NCI-H510A (cell line): ENCODE data around the gene KIF22.
"Not testable (repeated sequence)": the region's sequence is repeated elsewhere in the genome, so short reads cannot be mapped to it uniquely, and the experiment has no call there.

Source experiments
- DNase-seq: peaks from one replicate; lab custom pipeline; 2025; lab: John Stamatoyannopoulos, UW

KIF22 gene

DNA sequence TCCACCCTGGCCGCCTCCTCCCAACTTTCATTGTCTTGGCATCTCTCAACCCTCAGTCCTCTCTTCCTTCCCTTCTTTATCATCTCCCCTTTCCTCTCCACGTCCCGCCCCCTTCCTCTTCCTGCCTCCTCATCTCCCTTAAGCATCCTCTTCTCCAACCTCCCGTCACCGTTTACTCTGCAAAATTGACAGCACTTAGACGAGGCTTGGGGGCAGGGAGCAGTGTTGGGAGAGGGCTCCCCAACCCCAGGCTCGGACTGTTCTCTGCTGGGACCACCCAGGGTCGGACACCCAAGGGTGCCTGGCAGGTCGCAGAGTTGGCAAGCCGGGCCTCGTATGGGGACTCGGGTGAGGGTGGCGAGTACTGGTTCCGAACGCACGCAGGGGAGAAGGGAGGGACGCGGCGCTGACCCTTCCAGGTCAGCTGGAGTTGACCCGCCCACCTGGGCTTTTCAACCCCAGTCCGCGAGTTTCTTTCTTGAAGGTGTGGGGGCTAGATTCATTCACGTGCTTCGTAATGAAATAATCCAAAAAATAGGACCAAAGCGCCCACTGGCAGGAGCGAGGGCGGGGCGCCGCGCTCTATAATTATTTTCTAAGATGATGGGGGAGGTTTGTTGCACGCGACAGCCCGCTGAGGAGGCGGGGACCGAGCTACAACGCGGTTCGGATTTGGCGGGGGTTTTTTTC, 24.6 kb downstream of the KIF22 start:
- DNase-seq = peak; percentile 54

DNA sequence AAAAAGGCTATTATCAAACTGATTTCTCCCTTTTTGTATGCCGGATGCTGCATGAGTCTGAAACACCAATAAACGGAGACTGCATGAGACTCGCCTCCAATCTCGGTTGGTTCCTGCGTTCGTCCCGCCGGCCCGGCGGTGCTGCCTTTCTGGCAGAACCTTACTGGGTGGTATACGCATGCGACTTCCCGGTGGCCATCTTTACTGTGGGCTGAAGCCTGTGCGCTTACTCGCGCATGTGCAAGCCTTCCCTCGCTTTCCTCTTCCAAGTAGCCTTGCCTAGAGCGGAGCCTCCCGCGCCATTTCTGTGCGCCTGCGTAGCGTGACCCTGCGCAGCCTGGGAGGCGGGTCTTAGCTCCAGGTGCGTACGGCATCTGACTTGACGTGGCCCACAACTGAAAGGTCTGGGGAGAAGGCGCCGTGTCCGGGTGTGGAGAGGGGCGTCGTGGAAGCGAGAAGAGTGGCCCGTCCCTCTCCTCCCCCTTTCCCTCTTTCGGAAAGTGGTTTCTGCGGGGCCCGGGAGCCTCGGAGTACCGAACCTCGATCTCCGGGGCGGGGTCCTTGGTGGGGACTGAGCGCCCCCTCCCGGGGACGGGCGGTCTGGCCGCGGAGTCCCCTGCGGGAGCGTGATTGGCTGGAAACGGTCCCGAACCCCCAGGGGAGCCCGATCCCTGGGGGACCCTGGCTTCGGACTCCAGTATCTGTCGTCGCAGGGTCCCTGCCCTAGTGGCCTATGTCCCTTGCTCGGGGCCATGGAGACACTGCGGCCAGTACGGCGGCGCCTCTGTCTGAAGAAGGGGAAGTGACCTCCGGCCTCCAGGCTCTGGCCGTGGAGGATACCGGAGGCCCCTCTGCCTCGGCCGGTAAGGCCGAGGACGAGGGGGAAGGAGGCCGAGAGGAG, 25.5 kb downstream of the KIF22 start, which contains the start of gene PAGR1:
TSS of gene PAGR1 (plus strand) at position 360 of the 901 bp plus-strand sequence. CDS start at position 734, 374 bp downstream.
- peak; percentile 99 for DNase-seq

DNA sequence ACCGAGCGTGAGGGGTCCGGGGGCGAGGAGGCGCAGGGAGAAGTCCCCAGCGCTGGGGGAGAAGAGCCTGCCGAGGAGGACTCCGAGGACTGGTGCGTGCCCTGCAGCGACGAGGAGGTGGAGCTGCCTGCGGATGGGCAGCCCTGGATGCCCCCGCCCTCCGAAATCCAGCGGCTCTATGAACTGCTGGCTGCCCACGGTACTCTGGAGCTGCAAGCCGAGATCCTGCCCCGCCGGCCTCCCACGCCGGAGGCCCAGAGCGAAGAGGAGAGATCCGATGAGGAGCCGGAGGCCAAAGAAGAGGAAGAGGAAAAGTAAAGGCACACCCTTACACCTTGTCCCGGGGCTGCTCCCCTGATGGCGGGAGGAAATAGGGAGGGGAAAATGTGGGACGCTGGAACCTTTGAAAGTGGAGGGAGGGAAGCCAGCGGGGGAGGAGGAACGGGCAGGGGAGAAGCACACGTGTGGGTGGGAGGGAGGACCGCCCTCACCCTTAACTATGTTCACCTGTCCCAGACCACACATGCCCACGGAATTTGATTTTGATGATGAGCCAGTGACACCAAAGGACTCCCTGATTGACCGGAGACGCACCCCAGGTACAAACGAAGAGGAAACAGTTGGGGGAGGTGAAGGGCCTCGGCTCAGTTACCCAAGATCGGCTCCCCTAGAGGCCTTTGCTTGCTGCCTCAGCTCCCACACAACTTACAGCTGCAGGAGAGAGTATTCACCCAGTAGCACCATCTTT, 26.3 kb downstream of the KIF22 start:
- DNase-seq = peak; percentile 64

DNA sequence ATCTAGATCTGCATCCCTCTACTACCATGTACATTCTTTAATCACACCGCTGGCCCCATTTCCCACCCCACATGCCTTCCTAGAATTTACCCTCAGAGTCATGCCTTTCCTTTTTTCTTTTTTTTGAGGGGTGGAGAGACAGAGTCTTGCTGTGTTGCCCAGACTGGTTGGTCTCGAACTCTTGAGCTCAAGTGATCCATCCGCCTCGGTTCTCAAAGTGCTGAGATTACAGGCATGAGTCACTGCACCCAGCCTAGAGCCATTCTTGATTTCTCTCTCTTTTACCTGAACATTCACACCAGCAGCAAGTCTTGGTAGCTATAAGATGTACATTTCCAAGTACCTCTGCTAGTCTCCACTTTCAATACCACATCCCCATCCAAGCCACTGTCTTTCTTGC, 27.5 kb downstream of the KIF22 start:
- no peak for DNase-seq

DNA sequence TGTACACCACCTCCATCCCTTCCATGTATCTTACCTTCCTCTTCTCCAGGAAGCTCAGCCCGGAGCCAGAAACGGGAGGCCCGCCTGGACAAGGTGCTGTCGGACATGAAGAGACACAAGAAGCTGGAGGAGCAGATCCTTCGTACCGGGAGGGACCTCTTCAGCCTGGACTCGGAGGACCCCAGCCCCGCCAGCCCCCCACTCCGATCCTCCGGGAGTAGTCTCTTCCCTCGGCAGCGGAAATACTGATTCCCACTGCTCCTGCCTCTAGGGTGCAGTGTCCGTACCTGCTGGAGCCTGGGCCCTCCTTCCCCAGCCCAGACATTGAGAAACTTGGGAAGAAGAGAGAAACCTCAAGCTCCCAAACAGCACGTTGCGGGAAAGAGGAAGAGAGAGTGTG, 29.0 kb downstream of the KIF22 start:
- no peak for DNase-seq

DNA sequence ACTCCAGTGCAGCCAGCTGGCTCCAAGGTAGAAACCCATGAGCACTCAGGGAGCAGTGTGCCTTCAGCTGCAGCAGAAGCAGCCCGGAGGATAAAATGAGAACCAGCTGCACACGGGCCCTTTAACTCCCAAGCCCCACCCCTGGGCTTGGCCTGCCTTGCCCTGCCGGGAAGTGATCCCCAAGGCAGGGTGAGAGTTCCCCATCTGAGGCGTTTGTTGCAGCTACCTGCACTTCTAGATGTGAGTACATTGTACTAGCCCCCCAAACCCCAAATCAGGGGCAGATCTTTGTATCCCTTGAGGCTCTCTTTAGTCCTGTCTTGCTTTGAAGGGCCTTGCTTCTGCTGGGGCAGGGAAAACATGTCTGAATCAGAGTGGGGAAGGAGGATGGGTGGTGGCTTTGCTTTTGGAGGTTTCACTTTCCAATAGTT, 29.7 kb downstream of the KIF22 start, which contains the start of gene MVP:
TSS of gene MVP (plus strand) at position 192 of the 431 bp plus-strand sequence. CDS start 10,088 bp downstream, outside the sequence.
- DNase-seq = peak; percentile 75

DNA sequence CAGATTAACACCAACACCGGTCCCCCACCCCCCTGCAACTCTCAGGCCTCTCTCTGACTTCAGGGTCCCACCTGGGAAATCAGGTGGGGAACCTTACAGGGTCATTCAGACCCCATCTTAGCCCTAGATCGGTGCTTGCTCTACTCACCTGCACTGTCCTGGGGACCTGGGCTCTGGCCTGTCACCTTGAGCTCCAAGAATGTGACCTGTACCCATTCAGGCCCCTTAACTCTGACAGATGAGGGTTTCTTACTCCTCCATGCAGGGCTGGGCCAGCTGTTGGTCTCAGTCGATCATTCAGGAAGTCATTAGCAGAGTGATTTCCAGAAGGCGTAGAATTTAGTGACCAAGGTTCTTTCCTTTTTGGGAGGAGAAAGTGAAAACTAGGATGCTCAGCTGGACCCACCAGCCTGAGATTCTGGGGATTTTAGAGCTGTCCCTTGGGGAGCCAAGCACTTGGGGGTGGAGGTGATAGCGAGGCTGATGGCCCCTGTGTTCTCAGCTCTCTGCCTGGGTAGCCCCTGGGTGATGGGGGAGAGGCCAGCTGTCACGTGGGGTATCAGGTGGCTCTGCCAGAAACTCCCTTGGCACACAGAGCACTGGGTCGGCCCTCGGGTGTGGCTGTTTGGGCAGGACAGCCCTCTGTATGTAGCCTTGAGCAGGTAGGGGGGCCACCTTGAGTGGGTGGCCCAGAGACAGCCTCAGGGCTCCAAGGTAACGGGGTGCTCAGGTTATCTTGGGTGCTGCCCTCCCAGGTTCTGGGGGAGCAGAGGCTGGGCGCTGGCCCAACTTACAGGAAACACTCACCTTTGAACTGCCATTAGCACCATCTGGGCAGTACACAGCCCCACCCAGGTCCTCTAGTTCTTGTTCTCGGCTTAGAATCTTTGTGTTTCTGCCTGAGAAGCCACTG, 30.4 kb downstream of the KIF22 start:
- no peak for DNase-seq

DNA sequence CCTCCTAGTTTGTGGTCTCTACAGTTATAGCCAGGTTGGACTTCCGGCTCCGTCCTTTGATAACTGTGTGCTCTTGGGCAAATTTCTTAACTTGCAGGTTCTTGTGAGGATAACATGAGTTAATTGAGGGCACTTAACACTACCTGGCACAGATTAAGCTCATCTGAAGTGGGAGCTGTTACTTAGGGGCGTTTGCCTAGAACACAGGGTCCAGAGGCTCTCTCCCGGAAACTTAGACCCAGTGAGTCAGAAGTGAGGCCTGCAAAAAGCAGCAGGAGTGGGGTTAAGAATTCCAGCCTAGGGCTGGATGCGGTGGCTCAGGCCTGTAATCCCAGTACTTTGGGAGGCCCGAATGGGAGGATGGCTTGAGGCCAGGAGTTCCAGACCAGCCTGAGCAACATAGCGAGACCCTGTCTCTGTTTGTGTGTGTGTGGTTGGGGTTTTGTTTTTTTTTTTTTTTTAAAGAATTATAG, 31.1 kb downstream of the KIF22 start:
- no peak for DNase-seq

DNA sequence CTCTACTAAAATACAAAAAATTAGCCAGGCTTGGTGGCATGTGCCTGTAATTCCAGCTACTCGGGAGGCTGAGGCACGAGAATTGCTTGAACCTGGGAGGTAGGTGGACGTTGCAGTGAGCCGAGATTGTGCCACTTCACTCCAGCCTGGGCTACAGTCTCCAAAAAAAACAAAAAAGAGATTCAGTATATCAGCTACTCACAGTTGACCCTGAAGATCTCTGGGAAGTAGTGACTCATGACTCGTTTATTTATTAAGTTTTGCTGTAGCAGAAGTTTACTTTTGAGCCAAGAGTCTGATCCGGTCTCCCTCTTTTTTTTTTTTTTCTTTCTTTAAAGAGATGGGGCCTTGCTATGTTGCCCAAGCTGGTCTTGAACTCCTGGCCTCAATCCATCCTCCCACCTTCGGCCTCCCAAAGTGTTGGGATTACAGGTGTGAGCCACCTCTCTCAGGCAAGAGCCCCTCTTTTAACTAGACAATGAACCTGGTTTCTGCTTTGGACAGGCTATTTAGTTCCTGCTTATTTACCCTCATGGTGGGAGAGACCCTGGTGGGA, 34.1 kb downstream of the KIF22 start:
- DNase-seq = no peak

DNA sequence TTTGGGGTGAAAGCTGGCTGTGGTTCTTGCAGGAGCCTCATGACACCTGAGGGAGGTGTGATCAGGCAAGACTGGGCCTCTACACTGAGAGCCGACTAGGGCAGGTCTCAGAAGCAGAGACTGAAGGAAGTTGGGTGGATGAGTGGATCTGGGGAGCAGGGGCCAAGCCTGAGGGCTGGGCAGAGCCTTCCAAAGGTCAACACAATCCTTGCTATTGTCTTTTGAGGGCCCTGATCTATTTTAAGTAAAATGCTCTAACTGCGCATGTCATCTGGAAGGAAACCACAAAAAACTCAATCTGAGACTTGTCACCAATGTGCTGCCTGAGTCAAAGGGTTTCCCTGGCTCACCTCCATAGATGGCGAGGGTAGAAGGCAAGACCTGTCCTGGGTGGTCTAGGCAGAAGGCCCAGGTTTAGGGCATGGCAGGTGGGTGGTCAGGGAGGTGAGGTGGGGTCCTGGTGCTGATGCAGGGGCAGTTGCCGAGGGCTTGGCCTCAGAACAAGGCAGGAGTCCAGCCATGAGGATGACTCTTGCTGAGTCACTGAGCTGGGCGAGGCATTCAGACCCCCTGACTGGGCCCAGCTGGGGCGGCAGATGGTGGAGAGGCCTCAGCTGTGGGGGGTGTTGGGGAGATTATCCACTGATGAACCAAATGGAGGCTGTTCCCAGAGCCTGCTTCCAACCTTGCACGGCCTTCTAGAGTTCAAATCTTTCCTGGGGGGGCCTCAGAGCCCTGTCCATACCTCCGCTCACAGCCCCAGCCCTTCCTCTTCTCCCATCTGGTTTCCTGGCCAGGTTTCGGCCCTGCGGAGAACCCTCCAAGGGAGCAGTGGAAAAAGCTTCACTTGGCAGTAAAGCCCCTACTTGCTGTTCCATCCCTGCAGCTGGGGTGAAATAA, 34.8 kb downstream of the KIF22 start:
- no peak for DNase-seq

DNA sequence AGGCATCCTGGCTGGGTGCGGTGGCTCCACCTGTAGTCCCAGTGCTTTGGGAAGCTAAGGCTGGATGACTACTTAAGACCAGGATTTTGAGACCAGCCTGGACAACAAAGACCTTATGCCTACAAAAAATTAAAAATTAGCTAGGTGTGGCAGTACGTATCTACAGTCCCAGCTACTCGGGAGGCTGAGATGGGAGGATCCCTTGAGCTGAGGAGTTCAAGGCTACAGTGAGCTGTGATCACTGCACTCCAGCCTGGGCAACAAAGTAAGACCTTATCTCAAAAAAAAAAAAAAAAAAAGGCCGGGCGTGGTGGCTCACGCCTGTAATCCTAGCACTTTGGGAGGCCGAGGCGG, 35.8 kb downstream of the KIF22 start:
- no peak for DNase-seq

DNA sequence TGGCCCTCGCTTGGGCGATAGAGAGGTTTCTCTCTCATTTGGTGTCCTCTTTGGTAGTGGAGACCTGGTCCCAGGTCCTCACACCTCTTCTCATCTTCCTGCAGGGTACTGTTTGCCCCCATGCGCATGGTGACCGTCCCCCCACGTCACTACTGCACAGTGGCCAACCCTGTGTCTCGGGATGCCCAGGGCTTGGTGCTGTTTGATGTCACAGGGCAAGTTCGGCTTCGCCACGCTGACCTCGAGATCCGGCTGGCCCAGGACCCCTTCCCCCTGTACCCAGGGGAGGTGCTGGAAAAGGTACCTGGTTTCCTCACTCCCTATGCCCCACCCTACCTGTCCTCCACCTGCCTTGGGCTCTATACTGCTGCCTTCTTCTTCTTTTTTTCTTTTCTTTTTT, 40.2 kb downstream of the KIF22 start:
- DNase-seq = no peak

DNA sequence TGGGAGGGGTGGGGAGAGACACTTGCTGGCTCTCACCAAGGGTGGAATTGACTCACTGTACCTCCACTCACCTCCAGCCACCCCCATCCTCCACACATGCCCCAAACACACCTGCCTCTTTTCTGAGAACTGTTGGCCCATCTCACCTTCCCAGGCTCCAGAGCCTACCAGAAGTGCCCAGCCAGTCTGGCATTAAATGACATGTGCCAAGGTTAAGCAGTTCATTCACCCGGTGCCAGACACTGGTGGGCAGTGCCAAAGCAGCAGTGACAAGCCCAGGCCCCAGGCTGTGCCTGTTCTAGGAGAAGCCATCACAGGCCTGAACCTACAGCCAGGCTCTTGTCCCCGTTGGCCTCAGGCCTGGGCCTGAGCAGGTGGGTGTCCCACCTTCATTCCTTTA, 40.9 kb downstream of the KIF22 start:
- no peak for DNase-seq

DNA sequence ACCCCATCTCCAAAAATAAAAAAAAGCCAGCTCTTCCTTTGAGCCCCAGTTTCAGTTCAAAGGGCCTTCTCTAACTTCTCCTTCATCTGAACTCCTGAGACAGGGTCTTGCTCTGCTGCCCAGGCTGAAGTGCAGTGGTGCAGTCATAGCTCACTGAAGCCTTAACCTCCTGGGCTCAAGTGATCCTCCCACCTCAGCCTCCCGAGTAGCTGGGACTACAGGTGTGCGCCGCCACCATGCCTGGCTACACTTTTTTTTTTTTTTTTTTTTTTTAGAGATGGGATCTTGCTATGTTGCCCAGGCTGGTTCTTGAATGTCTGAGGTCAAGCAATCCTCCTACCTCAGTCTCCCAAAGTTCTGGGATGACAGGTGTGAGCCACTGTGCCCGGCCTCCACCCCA, 42.7 kb downstream of the KIF22 start:
- DNase-seq = not testable (repeated sequence)

DNA sequence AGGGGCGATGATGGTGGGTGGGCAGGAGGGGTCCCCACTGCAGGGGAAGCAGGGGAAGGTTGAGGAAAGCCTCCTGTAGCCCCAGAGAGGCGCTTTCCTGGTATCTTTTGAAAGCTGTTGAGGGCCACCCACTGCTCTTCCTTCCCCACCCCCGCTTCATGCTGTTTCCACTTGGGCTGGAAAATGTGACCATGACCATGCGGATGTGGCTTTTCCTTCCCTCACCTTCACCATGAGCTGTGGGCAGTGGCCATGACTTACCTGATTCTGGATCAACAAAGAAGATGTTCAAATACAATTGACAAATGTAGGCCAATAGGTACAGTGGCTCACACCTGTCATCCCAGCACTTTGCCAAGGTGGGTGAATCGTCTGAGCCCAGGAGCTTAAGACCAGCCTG, 43.5 kb downstream of the KIF22 start:
- DNase-seq = no peak

DNA sequence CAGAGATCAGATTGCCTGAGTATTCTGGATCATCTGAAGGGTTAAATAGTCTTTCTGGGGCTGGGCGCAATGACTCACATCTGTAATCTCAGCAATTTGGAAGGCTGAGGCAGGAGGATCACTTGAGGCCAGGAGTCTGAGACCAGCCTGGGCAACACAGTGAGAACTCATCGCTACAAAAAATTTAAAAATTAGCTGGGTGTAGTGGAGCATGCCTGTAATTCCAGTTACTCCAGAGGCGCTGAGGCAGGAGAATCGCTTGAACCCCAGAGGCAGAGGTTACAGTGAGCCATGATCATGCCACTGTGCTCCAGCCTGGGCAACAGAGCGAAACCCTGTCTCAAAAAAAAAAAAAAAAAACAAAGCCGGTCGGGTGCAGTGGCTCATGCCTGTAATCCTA, 45.4 kb downstream of the KIF22 start:
- no peak for DNase-seq

DNA sequence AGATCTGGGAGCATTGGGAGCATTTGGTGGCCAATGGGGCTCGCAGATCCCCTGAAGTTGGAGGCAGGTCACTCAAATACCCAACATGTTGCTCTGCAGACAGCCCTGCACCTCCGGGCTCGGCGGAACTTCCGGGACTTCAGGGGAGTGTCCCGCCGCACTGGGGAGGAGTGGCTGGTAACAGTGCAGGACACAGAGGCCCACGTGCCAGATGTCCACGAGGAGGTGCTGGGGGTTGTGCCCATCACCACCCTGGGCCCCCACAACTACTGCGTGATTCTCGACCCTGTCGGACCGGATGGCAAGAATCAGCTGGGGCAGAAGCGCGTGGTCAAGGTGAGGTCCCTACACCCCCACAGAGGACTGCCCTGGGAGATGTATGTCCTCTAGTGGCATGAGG, 46.1 kb downstream of the KIF22 start:
- DNase-seq = no peak

DNA sequence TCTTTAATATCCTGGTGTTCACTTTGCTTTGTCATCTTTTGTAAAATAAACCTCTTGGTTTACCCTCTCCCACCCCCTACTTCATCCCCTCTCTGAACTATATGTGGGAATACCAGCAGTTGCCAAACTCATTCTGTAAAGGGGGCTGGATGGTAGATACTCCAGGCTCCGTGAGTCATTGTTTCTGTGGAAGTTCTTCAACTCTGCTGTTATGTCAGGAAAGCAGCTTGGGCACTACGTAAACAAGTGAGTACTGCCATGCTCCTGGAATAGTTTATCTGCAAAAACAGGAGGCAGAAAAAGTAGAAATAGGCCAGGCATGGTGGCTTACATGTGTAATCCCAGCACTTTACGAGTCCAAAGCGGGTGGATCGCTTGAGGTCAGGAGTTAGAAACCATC, 47.3 kb downstream of the KIF22 start:
- no peak for DNase-seq

DNA sequence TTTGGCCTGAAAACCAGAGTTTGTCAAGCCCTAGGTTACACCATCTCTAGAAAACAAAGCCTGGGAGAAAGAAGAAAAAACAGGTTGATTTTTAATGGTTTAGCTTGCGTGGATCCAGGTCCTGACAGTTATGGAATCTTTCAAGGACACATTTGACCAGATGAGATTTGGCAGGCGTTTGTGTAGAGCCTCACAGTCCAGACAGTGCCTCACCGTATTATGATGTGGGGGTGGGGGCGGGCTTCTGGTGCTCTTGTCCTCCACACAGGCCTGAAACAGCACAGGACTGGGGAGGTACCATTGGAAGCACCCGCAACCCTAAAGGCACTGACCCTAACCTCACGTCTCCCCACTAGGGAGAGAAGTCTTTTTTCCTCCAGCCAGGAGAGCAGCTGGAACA, 49.3 kb downstream of the KIF22 start:
- no peak for DNase-seq

DNA sequence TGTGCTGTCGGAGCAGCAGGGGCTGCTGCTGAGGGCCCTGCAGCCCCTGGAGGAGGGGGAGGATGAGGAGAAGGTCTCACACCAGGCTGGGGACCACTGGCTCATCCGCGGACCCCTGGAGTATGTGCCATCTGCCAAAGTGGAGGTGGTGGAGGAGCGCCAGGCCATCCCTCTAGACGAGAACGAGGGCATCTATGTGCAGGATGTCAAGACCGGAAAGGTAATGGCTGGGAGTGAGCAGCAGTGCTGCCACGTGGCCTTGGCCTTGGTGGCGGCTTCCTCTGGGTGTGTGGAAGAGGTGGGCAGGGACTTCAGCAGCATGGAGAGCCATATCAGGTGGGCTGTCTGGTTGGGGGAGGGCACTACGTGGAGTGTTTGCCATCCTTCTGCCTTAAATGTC, 49.7 kb downstream of the KIF22 start:
- no peak for DNase-seq
